H9 (cell line): ENCODE measurements around the gene PPP1R13B. TPM values are rescaled to one million over a fixed set of nuclear protein-coding genes. Genes with fewer than 3 reads are reported as not detected.

ENCODE experiments used
- DNase-seq: peaks from one replicate; pipeline ENCODE4 v3.0.0-alpha.2; 2017
- H2AFZ ChIP-seq: one replicate; pipeline ENCODE4 v1.6.1; 2013; ENCODE audit warnings: mild to moderate bottlenecking, low read length, control low read depth, moderate library complexity
- H2AK5ac ChIP-seq: 2 replicates; pipeline ENCODE4 v1.6.1; 2013; ENCODE audit warnings: low read length, control low read depth, mixed read lengths; ENCODE audit not compliant: insufficient read length
- H2BK120ac ChIP-seq: one replicate; pipeline ENCODE4 v1.6.1; 2013; ENCODE audit warnings: low read depth, mild to moderate bottlenecking, low read length, control low read depth, inconsistent platforms; ENCODE audit not compliant: poor library complexity, severe bottlenecking
- H2BK12ac ChIP-seq: 2 replicates; pipeline ENCODE4 v1.6.1; 2013; ENCODE audit warnings: low read length, control low read depth, mixed read lengths, low read depth; ENCODE audit not compliant: insufficient read length
- H2BK15ac ChIP-seq: 2 replicates; pipeline ENCODE4 v1.6.1; 2013; ENCODE audit warnings: low read depth, low read length, control low read depth
- H2BK20ac ChIP-seq: one replicate; pipeline ENCODE4 v1.6.1; 2013; ENCODE audit warnings: low read depth, mild to moderate bottlenecking, low read length, control low read depth, inconsistent platforms; ENCODE audit not compliant: poor library complexity, severe bottlenecking
- H2BK5ac ChIP-seq: 2 replicates; pipeline ENCODE4 v1.6.1; 2013; ENCODE audit warnings: low read length, control low read depth, mixed read lengths; ENCODE audit not compliant: insufficient read length
- H3K14ac ChIP-seq: 2 replicates; pipeline ENCODE4 v1.6.1; 2013; ENCODE audit warnings: low read length, control low read depth; ENCODE audit not compliant: insufficient read depth
- H3K18ac ChIP-seq: 2 replicates; pipeline ENCODE4 v1.6.1; 2013; ENCODE audit warnings: low read depth, mild to moderate bottlenecking, mixed read lengths, low read length, control low read depth; ENCODE audit not compliant: insufficient read length
- H3K23ac ChIP-seq: 2 replicates; pipeline ENCODE4 v1.6.1; 2013; ENCODE audit warnings: low read length, control low read depth, mixed read lengths, low read depth; ENCODE audit not compliant: insufficient read length
- H3K23me2 ChIP-seq: 2 replicates; pipeline ENCODE4 v1.6.1; 2013; ENCODE audit warnings: low read depth, mild to moderate bottlenecking, mixed read lengths, low read length, control low read depth; ENCODE audit not compliant: insufficient read length, poor library complexity, severe bottlenecking
- H3K27ac ChIP-seq: 2 replicates; pipeline ENCODE4 v1.5.1; 2013; ENCODE audit warnings: low read length, control low read depth, mixed read lengths, low read depth; ENCODE audit not compliant: insufficient read length
- H3K27me3 ChIP-seq: 2 replicates; pipeline ENCODE4 v1.6.1; 2013; ENCODE audit warnings: low read length, control low read depth, inconsistent platforms; ENCODE audit not compliant: insufficient read depth
- H3K4ac ChIP-seq: 2 replicates; pipeline ENCODE4 v1.6.1; 2013; ENCODE audit warnings: low read depth, mild to moderate bottlenecking, control low read depth, inconsistent platforms, low read length, moderate library complexity
- H3K4me1 ChIP-seq: 2 replicates; pipeline ENCODE4 v1.6.1; 2013; ENCODE audit warnings: low read length, control low read depth, inconsistent platforms; ENCODE audit not compliant: insufficient read depth
- H3K4me2 ChIP-seq: 2 replicates; pipeline ENCODE4 v1.6.1; 2013; ENCODE audit warnings: low read length, control low read depth, mixed read lengths; ENCODE audit not compliant: insufficient read length, insufficient read depth
- H3K56ac ChIP-seq: 2 replicates; pipeline ENCODE4 v1.6.1; 2013; ENCODE audit warnings: low read depth, mild to moderate bottlenecking, mixed read lengths, low read length, control low read depth; ENCODE audit not compliant: insufficient read length
- H3K79me1 ChIP-seq: 2 replicates; pipeline ENCODE4 v1.6.1; 2013; ENCODE audit warnings: low read depth, mild to moderate bottlenecking, moderate library complexity, low read length, control low read depth, inconsistent platforms; ENCODE audit not compliant: insufficient read depth, poor library complexity, severe bottlenecking
- H3K79me2 ChIP-seq: 2 replicates; pipeline ENCODE4 v1.6.1; 2013; ENCODE audit warnings: low read length, control low read depth, inconsistent platforms; ENCODE audit not compliant: insufficient read depth
- H3K9ac ChIP-seq: 2 replicates; pipeline ENCODE4 v1.6.1; 2013; ENCODE audit warnings: low read length, control low read depth, mixed read lengths; ENCODE audit not compliant: insufficient read length; ENCODE audit errors: extremely low read depth
- H3K9me3 ChIP-seq: one replicate; pipeline ENCODE4 v1.6.1; 2013; ENCODE audit warnings: low read depth, low read length, inconsistent platforms; ENCODE audit not compliant: control insufficient read depth
- H3T11ph ChIP-seq: one replicate; pipeline ENCODE4 v1.6.1; 2013; ENCODE audit warnings: mild to moderate bottlenecking, low read length, control low read depth, inconsistent platforms
- H4K20me1 ChIP-seq: one replicate; pipeline ENCODE4 v1.6.1; 2013; ENCODE audit not compliant: control insufficient read depth, insufficient read length, insufficient read depth
- H4K5ac ChIP-seq: 2 replicates; pipeline ENCODE4 v1.6.1; 2013; ENCODE audit warnings: low read depth, mild to moderate bottlenecking, mixed read lengths, low read length, control low read depth; ENCODE audit not compliant: insufficient read length
- H4K8ac ChIP-seq: replicated peaks from 2 replicates; pipeline ENCODE4 v1.6.1; 2013; ENCODE audit warnings: low read length, control low read depth, mixed read lengths, low read depth; ENCODE audit not compliant: insufficient read length
- H4K91ac ChIP-seq: 2 replicates; pipeline ENCODE4 v1.6.1; 2013; ENCODE audit warnings: low read depth, mild to moderate bottlenecking, moderate library complexity, mixed read lengths, low read length, control low read depth; ENCODE audit not compliant: insufficient read length
- H3K27ac Mint-ChIP-seq, 3 experiments: 2 replicates in 2 of 3; 3 replicates in 1 of 3; pipeline ENCODE4 v1.8.0; 2020 to 2021; ENCODE audit warnings: mixed read lengths in 3 of 3, mild to moderate bottlenecking in 1 of 3, moderate library complexity in 1 of 3
- H3K27me3 Mint-ChIP-seq: 2 replicates; pipeline ENCODE4 v1.8.0; 2021; ENCODE audit warnings: low read depth, mild to moderate bottlenecking, moderate library complexity, mixed read lengths
- H3K36me3 Mint-ChIP-seq, 3 experiments: 2 replicates in 2 of 3; 3 replicates in 1 of 3; pipeline ENCODE4 v1.8.0; 2020 to 2021; ENCODE audit warnings: low read depth in 3 of 3, mixed read lengths in 3 of 3; ENCODE audit not compliant: insufficient read depth in 1 of 3
- H3K4me1 Mint-ChIP-seq, 2 experiments: 2 replicates each; pipeline ENCODE4 v1.8.0; 2020; ENCODE audit warnings: mixed read lengths in 2 of 2
- H3K4me3 Mint-ChIP-seq, 2 experiments: 2 replicates in 1 of 2; 3 replicates in 1 of 2; pipeline ENCODE4 v1.8.0; 2020 to 2021; ENCODE audit warnings: mild to moderate bottlenecking in 2 of 2, mixed read lengths in 2 of 2, moderate library complexity in 1 of 2
- H3K9me3 Mint-ChIP-seq, 2 experiments: 2 replicates in 1 of 2; 3 replicates in 1 of 2; pipeline ENCODE4 v1.8.0; 2020; ENCODE audit warnings: mild to moderate bottlenecking in 2 of 2, mixed read lengths in 2 of 2, moderate library complexity in 1 of 2
- WGBS: extraction: QIAGEN DNeasy Blood & Tissue Kit; methylation state at CpG from one replicate; pipeline ENCODE4 v1.1.7; 2013; ENCODE audit warnings: missing lambda C conversion rate, low lambda C conversion rate, mixed read lengths; ENCODE audit not compliant: insufficient read length; ENCODE audit errors: extremely low coverage; 5-methylcytosine and 5-hydroxymethylcytosine counted together
- total RNA-seq: library from RNA; stranded (reverse); gene quantifications from 2 replicates; pipeline ENCODE4 v1.2.1, GENCODE V29; 2021
- TF ChIP-seq, protein P1 (sequence below): fragments of 200-600 bp; sonication (generic); conservative IDR thresholded peaks from 3 replicates; pipeline ENCODE4 v1.8.0; 2021; ENCODE audit warnings: antibody characterized with exemption, mild to moderate bottlenecking

Gene PPP1R13B
- total RNA-seq, 1 experiment from 2014 or later, result 6.0 TPM

DNA sequence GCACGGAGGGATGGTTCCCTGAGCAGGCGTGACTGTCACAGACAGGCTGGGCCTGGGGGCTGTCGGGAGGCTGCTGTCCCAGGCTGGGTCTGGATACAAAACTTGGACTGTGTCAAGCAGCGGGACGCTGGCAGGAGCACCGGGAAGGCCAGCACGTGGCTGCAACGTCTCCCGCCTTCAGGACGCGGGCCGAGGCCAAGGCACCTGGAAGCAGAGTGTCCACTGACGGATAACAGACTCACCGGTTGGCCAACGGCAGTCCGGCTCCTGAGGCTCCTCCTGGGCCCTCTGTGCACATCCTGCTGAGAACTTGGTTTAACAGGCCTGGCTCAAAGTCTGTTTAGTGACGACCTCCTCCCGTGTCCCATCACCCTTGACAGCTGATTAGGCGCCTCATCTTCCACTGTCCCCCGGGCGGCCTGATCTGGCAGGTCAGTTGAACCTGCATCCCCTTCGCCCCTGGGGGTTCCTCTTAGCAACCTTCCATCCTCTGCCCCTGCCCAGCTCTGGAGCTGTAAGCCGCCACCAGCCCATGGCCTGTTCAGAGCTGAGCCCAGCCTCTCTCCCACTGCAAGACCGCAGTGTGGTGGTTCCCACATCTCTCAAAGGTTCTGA is 134.6 kb downstream of the PPP1R13B start:
- H3K4me3 Mint-ChIP-seq, result no peak overlapping the region

More for the DNA sequence above, 134.6 kb downstream of the PPP1R13B start:
- Histone ChIP-seq H3K14ac (no peak overlapping the region), H2BK20ac (no peak overlapping the region), H3K23me2 (no peaks in the 10 kb centered on the region), H3K23ac (no peak overlapping the region), H4K20me1 (no peaks in the 10 kb centered on the region), H3K79me1 (no peaks in the 10 kb centered on the region), H3K4me1 (peaks cover 3% of the 10 kb centered on the region; the same call in 1 of the 2 replicates), H4K5ac (no peak overlapping the region), H3K18ac (no peak overlapping the region), H2BK5ac (no peak overlapping the region), H4K8ac (no peak overlapping the region), H2BK15ac (no peak overlapping the region), H3T11ph (no peak overlapping the region), H3K27me3 (no peaks in the 10 kb centered on the region), H3K9me3 (no peaks in the 10 kb centered on the region), H2AK5ac (no peak overlapping the region), H3K4me2 (no peak overlapping the region), H3K79me2 (no peaks in the 10 kb centered on the region; the same call in 1 of the 2 replicates), H2AFZ (no peak overlapping the region), H2BK120ac (no peak overlapping the region), H4K91ac (no peak overlapping the region), H3K56ac (no peak overlapping the region), H3K27ac (no peak overlapping the region), H3K9ac (no peak overlapping the region), H2BK12ac (no peak overlapping the region), H3K4ac (no peak overlapping the region)
- TF ChIP-seq, protein P1, sequence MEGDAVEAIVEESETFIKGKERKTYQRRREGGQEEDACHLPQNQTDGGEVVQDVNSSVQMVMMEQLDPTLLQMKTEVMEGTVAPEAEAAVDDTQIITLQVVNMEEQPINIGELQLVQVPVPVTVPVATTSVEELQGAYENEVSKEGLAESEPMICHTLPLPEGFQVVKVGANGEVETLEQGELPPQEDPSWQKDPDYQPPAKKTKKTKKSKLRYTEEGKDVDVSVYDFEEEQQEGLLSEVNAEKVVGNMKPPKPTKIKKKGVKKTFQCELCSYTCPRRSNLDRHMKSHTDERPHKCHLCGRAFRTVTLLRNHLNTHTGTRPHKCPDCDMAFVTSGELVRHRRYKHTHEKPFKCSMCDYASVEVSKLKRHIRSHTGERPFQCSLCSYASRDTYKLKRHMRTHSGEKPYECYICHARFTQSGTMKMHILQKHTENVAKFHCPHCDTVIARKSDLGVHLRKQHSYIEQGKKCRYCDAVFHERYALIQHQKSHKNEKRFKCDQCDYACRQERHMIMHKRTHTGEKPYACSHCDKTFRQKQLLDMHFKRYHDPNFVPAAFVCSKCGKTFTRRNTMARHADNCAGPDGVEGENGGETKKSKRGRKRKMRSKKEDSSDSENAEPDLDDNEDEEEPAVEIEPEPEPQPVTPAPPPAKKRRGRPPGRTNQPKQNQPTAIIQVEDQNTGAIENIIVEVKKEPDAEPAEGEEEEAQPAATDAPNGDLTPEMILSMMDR, result no peak
- DNase-seq, result no peak
- no CpG with 5 or more reads among the region's 24 CpGs for WGBS
- peaks cover 28 to 48% (median 28%) of the 10 kb centered on the region in 3 experiments; a peak in 6 of 7 replicates for H3K36me3 Mint-ChIP-seq
- no peaks in the 10 kb centered on the region; a peak in 2 of 5 replicates for H3K9me3 Mint-ChIP-seq
- H3K4me1 Mint-ChIP-seq, result peaks cover 32 to 36% of the 10 kb centered on the region in 2 experiments
- peak overlapping the region; percentile 49 to 91 (median 78); a peak in 2 of 7 replicates for H3K27ac Mint-ChIP-seq
- no peaks in the 10 kb centered on the region; the same call in 1 of the 2 replicates for H3K27me3 Mint-ChIP-seq
